GM21717 (cell line): Measurements from ENCODE around the gene ZNF544.
A peak's percentile ranks its signal among the peaks of the same experiment; 100 is the strongest.
"Not testable (repeated sequence)": the region's sequence is repeated elsewhere in the genome, so short reads cannot be mapped to it uniquely, and the experiment has no call there.

Experiments
- ATAC-seq: cut with Tn5 transposase; IDR thresholded peaks from one replicate; pipeline ENCODE4 v1.9.1; 2021; ENCODE audit warnings: mild to moderate bottlenecking, moderate library complexity; ENCODE audit not compliant: unreplicated experiment

Gene ZNF544

GRCh38 chr19:58304748-58305064 is 76.0 kb downstream of the ZNF544 start:
- ATAC-seq = peak; percentile 14

- ATAC-seq = peak; percentile 82
These were observed 76.6 kb downstream of the ZNF544 start, which contains the start of gene ERVK3-1 for GRCh38 chr19:58305065-58305931. Gene ERVK3-1, plus strand, starts transcription at chr19:58305377. Its CDS starts 6,792 bp downstream, at chr19:58312169.

DNA sequence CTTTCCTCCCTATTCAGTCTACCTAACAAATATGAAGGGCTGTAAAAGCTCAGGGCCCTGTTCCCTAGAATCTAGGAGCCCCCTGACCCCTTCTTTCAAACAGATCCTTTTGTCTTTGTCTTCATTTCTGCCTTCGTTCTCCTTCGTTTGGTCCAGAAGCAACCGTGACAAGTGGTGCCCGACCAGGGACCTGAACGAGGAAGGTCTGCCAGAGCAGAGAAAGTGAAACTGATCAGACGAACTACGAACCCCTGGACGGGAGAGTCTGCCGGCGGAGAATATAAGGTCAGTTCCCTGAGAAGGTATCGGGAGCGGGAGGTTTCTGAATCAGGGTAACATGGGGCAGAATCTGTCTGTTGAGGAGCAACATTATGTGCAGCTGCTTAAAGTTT is 77.2 kb downstream of the ZNF544 start:
- no peak for ATAC-seq

GRCh38 chr19:58307736-58308135 is 79.0 kb downstream of the ZNF544 start:
- no peak for ATAC-seq

DNA sequence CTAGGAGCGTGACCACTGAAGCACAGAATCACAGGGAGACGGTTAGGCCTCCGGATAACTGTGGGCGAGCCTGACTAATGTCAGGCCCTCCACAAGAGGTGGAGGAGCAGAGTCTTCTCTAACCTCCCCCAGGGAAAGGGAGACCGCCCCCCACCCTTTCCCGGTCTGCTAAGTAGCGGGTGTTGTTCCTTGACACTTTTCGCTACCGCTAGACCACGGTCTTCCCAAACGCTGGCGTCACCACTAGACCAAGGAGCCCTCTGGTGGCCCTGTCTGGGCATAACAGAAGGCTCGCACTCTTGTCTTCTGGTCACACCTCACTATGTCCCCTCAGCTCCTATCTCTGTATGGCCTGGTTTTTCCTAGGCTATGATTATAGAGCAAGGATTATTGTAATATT is 82.0 kb downstream of the ZNF544 start:
- ATAC-seq = not testable (repeated sequence)

- no peak for ATAC-seq
These were observed 82.7 kb downstream of the ZNF544 start for GRCh38 chr19:58311345-58311865.
